Loucy (cell line): ENCODE results near the gene CEP104.
"Not testable (repeated sequence)": the region's sequence is repeated elsewhere in the genome, so short reads cannot be mapped to it uniquely, and the experiment has no call there.

Experiments used
- H2AFZ ChIP-seq: fragments of 200-600 bp; sonication (generic); 2 replicates; pipeline ENCODE4 v1.6.0; 2016; ENCODE audit warnings: antibody characterized with exemption, mild to moderate bottlenecking, low read length, moderate library complexity
- H3F3A ChIP-seq: fragments of 200-600 bp; 2 replicates; pipeline ENCODE4 v1.6.0; 2016; ENCODE audit warnings: antibody characterized with exemption, low read depth, mild to moderate bottlenecking
- H3K27me3 ChIP-seq: fragments of 200-600 bp; sonication (generic); 2 replicates; pipeline ENCODE4 v1.6.1; 2014; ENCODE audit warnings: low read length, mild to moderate bottlenecking; ENCODE audit not compliant: insufficient read depth, poor library complexity, severe bottlenecking
- H3K36me3 ChIP-seq: fragments of 200-600 bp; sonication (generic); 2 replicates; pipeline ENCODE4 v1.6.1; 2016; ENCODE audit warnings: low read length; ENCODE audit not compliant: insufficient read depth
- H3K4me1 ChIP-seq: fragments of 200-600 bp; sonication (generic); 2 replicates; pipeline ENCODE4 v1.5.1; 2014; ENCODE audit warnings: low read length, mild to moderate bottlenecking; ENCODE audit not compliant: insufficient read depth, poor library complexity, severe bottlenecking
- H3K4me2 ChIP-seq: fragments of 200-600 bp; sonication (generic); 2 replicates; pipeline ENCODE4 v1.6.0; 2014; ENCODE audit warnings: antibody characterized with exemption, low read length, low read depth, mild to moderate bottlenecking; ENCODE audit not compliant: poor library complexity, severe bottlenecking
- H3K4me3 ChIP-seq: fragments of 200-600 bp; sonication (generic); 2 replicates; pipeline ENCODE4 v1.5.1; 2014; ENCODE audit warnings: low read length, mild to moderate bottlenecking, mixed read lengths; ENCODE audit not compliant: poor library complexity, severe bottlenecking
- H3K79me2 ChIP-seq: fragments of 200-600 bp; sonication (generic); 2 replicates; pipeline ENCODE4 v1.6.1; 2014; ENCODE audit warnings: low read length; ENCODE audit not compliant: insufficient read depth
- H3K9ac ChIP-seq: fragments of 200-600 bp; sonication (generic); 2 replicates; pipeline ENCODE4 v1.6.0; 2014; ENCODE audit warnings: mild to moderate bottlenecking, low read depth, low read length, moderate library complexity; ENCODE audit not compliant: poor library complexity, severe bottlenecking
- H3K9me2 ChIP-seq: fragments of 200-600 bp; sonication (generic); replicated peaks from 2 replicates; pipeline ENCODE4 v1.6.1; 2016; ENCODE audit warnings: low read depth, low read length, mixed read lengths
- H3K9me3 ChIP-seq: fragments of 200-600 bp; sonication (generic); 2 replicates; pipeline ENCODE4 v1.6.1; 2014; ENCODE audit warnings: mild to moderate bottlenecking, antibody characterized with exemption, low read length, low read depth; ENCODE audit not compliant: insufficient read depth
- H4K20me1 ChIP-seq: fragments of 200-600 bp; sonication (generic); 2 replicates; pipeline ENCODE4 v1.6.0; 2014; ENCODE audit warnings: antibody characterized with exemption, low read length, mild to moderate bottlenecking; ENCODE audit not compliant: insufficient read depth, poor library complexity, severe bottlenecking
- EZH2phosphoT487 ChIP-seq: fragments of 200-600 bp; IDR thresholded peaks from 2 replicates; pipeline ENCODE4 v1.6.1; 2018; ENCODE audit warnings: antibody characterized with exemption, mild to moderate bottlenecking, moderate library complexity, borderline replicate concordance
- TF ChIP-seq, protein P1 (sequence below): fragments of 200-600 bp; sonication (generic); conservative IDR thresholded peaks from 2 replicates; pipeline ENCODE4 v1.5.1; 2014; ENCODE audit warnings: mild to moderate bottlenecking, antibody characterized with exemption, low read length

Gene CEP104

DNA sequence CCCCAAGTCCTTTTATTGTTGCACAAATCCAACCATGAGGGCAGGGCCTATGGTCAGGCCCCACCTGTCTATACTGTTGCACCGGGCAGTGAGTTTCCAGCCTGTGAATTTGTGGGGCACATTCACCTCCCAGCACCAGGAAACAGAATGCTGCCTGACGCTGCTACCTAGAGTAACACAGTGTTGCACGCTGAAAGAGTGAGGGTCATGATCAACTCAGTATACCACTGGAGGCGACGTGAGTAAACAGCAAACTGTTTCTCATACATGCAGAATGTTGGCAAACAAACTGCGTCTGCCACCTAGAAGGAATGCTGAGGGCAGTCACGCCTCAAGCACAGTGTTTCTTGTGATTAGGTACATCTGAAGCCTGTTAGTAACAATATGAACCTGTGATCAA, 47.3 kb downstream of the CEP104 start:
- Histone ChIP-seq H3K27me3 (no peaks in the 10 kb centered on the region), H3F3A (no peaks in the 10 kb centered on the region), H3K4me2 (no peak overlapping the region), H3K9ac (no peak overlapping the region), H3K36me3 (no peaks in the 10 kb centered on the region), H3K4me1 (no peaks in the 10 kb centered on the region), H3K4me3 (no peak overlapping the region), H3K9me3 (no peaks in the 10 kb centered on the region), H2AFZ (no peak overlapping the region), H4K20me1 (no peaks in the 10 kb centered on the region), H3K79me2 (no peaks in the 10 kb centered on the region), H3K9me2 (no peaks in the 10 kb centered on the region)
- TF ChIP-seq, protein P1, sequence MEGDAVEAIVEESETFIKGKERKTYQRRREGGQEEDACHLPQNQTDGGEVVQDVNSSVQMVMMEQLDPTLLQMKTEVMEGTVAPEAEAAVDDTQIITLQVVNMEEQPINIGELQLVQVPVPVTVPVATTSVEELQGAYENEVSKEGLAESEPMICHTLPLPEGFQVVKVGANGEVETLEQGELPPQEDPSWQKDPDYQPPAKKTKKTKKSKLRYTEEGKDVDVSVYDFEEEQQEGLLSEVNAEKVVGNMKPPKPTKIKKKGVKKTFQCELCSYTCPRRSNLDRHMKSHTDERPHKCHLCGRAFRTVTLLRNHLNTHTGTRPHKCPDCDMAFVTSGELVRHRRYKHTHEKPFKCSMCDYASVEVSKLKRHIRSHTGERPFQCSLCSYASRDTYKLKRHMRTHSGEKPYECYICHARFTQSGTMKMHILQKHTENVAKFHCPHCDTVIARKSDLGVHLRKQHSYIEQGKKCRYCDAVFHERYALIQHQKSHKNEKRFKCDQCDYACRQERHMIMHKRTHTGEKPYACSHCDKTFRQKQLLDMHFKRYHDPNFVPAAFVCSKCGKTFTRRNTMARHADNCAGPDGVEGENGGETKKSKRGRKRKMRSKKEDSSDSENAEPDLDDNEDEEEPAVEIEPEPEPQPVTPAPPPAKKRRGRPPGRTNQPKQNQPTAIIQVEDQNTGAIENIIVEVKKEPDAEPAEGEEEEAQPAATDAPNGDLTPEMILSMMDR, result no peak
- TF ChIP-seq EZH2phosphoT487, result no peak

DNA sequence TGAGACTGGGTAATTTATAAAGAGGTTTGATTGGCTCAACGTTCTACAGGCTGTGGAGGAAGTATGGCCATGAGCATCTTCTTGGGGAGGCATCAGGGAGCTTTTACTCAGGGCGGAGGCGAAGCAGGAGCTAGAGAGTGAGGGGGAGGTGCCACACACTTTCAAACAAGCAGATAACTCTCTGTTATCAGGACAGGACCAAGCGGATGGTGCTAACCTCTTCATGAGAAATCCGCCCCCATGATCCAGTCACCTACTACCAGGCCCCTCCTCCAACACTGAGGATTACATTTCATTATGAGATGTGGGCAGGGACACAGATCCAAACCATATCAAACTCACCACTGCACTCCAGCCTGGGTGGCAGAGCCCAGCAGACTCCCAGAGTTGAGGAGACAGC, 49.2 kb downstream of the CEP104 start:
- H3K36me3 ChIP-seq, result no peaks in the 10 kb centered on the region
- H3F3A ChIP-seq, result no peaks in the 10 kb centered on the region
- no peaks in the 10 kb centered on the region for H4K20me1 ChIP-seq
- H3K4me2 ChIP-seq, result no peak overlapping the region
- no peak overlapping the region for H2AFZ ChIP-seq
- no peaks in the 10 kb centered on the region for H3K9me3 ChIP-seq
- TF ChIP-seq EZH2phosphoT487, result no peak
- TF ChIP-seq, protein P1, result no peak
- H3K27me3 ChIP-seq, result no peaks in the 10 kb centered on the region
- no peak overlapping the region for H3K4me3 ChIP-seq
- no peaks in the 10 kb centered on the region for H3K4me1 ChIP-seq
- H3K9me2 ChIP-seq, result no peaks in the 10 kb centered on the region
- H3K9ac ChIP-seq, result no peak overlapping the region
- no peaks in the 10 kb centered on the region for H3K79me2 ChIP-seq

DNA sequence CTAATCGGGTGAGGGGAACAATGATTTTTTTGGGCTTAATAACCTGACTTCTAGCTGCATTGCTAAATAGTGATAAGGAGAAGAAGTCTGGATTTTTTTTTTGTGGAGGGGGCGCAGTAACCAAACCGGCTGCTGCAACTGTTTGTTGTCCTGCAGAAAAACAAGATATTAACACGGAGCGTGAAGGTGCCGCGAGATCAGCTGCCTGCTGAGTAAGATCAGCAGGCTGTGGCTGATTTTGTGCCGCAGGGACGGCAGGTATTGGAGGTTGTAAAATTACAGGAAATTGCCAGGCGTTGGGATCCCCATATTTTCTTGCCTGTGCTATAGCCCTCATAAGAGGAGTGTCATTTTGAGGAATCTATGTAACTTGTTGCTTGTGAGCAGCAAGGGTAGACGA, 52.0 kb downstream of the CEP104 start:
- H2AFZ ChIP-seq, result no peak overlapping the region
- no peaks in the 10 kb centered on the region for H3F3A ChIP-seq
- H3K27me3 ChIP-seq, result peaks cover 3% of the 10 kb centered on the region
- H3K4me2 ChIP-seq, result no peak overlapping the region
- no peaks in the 10 kb centered on the region for H3K36me3 ChIP-seq
- H4K20me1 ChIP-seq, result no peaks in the 10 kb centered on the region
- H3K9ac ChIP-seq, result no peak overlapping the region
- no peaks in the 10 kb centered on the region for H3K79me2 ChIP-seq
- TF ChIP-seq, protein P1, result no peak
- TF ChIP-seq EZH2phosphoT487, result no peak
- H3K4me3 ChIP-seq, result no peak overlapping the region
- H3K9me2 ChIP-seq, result no peaks in the 10 kb centered on the region
- H3K4me1 ChIP-seq, result no peaks in the 10 kb centered on the region
- H3K9me3 ChIP-seq, result no peaks in the 10 kb centered on the region

DNA sequence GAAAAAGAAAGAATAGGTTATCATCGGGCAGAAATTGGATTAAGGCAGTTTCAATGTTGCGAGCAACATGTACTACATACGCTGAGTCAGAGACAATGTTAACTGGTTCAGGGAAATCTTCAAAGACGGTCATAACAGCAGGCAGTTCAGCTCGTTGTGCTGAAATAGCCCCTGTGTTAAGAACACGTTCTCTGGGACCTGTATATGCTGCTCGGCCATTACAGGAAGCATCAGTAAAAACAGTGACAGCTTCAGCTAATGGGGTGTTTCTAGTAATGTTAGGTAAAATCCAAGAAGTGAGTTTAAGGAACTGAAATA, 52.4 kb downstream of the CEP104 start:
- not testable (repeated sequence) for H3K4me3 ChIP-seq, H3K9me3 ChIP-seq, H3K79me2 ChIP-seq, H3K36me3 ChIP-seq, H3F3A ChIP-seq, H3K4me1 ChIP-seq, H2AFZ ChIP-seq, H3K9me2 ChIP-seq, H3K27me3 ChIP-seq, H3K4me2 ChIP-seq, H4K20me1 ChIP-seq, H3K9ac ChIP-seq
